Hematopoietic multipotent progenitor cell treated with erythropoietin and hydrocortisone succinate and interleukin-3 and kit ligand, for 15 days (in vitro differentiated cells): Measurements from ENCODE around the gene TMOD4.

Experiments
- DNase-seq: peaks from one replicate; pipeline ENCODE4 v3.0.0-alpha.2; 2015; ENCODE audit warnings: low spot score

Gene TMOD4

DNA sequence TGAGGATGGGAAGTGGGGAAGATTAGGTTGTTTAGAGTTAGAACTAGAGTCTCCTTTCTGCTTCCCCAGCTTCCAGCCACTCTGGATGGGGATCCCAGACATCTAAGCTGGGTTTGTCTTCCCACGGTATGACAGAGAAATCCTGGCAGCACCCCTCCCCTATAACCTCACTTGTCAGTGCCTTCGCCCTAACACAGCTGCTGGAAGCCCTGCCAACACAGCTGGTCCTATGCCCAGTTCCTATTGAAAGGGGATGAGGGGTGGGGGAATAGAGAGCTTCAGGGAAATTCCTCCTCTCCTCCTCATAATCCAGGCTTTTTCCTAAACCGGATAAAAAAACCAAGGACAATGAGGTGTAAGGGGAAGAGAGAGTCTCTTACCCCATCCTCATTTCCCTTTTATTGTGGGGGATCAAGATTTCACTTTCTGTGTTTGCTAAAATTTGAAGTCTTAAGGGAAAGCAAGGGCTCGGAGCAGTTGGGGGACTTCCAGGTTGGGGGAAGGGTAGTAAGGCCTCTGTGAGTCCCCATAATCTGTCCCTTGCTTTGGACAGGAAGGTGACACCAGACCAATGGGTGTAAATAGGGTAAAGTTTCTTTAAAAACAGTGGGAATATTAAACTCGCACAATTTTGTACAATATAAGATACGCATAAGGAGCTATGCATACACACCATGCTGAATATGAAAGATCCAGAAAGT, 590 bp downstream of the TMOD4 start:
- no peak for DNase-seq

DNA sequence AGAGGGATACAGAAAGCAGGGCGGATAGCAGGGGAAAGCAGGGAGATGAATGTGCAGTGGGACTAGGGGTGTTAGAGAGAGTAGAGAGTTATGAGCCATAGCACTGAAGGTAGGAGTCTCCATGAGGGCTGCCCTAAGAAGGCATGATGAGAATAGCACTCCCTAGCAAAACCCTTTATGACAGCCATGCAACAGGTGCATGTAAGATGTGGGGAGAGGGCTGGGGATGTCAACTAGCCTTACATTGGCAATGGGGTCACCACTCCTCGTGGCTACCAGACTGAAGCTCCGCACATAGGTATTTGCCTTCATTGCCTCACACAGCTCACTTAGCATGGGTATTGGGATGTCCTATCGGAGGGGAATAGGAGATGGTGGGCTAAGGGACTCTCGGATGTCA, 4.6 kb downstream of the TMOD4 start:
- no peak for DNase-seq

DNA sequence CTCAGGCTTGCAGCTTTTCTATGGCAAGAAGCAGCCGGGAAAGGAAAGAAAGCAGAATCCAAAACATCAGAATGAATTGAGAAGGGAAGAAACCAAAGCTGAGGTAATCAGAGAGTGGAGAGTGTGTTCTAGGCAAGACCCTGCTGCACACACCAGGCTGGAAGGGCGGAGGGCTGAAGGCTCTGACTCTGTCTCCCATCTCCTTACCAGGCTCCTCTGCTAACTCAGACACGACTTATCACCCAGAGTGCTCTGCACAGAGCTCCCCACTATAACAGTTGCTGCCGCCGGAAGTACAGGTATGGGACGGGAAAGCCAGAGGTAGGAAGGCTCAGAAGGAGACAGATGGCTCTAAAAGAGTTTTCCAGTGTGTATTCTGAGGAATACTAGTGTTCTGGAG, 8.7 kb downstream of the TMOD4 start:
- DNase-seq, result no peak

DNA sequence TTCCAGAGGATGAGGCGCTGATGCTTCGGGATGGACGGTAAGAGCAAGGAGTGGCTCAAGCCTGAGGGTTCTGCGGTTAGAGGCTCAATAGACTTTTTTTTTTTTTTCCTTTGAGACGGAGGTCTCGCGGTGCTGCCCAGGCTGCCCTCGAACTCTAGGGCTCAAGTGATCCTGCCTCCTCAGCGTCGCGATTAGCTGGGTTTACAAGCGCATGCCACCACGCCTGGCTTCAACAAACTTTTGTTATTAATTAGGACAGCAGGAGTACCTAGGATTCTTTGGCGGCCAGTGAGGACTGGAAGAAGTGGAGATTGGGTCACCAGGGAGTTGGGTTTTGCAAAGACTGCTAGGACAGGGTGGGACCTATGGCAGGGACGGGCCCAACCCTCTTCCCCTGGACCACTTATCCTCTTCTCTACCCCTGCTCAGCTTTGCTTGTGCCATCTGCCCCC, 9.2 kb downstream of the TMOD4 start:
- no peak for DNase-seq

DNA sequence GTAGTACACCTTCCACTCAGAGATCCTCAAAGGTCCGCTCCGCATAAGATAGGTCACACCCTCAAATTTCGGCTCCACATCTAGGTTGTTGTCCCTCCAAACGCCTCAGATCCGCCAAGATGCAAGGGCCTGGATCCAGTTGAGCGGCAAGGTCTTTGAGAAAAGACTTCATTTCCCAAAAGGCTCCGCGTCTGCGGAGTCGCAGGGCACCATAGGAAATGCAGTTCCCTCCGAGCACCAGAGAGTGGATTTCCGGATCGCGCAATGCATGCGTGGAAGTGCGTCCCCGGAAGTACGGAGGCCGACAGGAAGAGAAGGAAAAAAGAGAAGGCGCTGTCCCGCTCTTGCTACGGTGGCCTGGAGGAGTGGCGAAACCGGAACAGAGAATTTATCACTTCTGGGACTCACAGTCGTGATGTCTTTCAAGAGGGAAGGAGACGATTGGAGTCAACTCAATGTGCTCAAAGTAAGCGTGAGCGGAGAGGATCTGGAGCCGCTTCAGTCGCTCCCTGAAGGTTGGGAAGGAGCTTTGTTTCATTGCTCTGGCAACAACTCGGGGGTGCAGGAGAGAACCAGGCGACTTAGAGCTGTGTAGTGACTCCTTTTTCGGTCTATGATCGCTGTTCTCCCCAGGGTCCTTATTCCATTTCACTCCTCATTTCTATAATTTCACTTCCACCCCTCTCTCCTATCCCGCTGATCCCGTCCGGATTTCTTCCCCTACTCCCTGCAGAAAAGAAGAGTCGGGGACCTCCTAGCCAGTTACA, 9.9 kb downstream of the TMOD4 start, which contains the start of the genes LYSMD1 and SCNM1:
LYSMD1 (minus strand) TSS at position 165 of the 767 bp plus-strand sequence. CDS start 644 bp downstream, outside the sequence.
SCNM1 (plus strand) TSS at position 407 of the 767 bp plus-strand sequence; CDS start at position 416, 9 bp downstream.
- peak; percentile 98 for DNase-seq

DNA sequence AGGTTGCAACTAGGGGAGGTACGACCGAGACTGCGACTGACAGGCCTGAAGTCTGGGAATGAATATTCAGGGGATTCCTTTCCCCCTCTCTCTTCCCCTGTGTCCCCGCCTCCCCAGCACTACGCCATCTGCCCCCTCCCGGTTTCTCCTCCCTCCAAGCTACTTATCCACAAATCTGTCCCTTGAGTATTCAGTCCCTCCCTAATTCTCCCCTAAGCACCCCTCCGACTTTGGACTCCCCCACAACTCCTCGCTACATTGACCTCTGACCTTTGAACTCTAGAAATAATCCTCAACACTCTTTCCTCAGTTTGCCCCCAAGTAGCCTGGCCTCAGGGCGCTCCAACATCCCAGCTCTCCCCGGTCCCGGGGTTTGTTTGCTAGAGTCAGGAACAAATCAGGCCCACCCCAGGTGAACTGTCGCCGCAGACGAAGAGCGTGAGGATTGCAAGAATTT, 10.5 kb downstream of the TMOD4 start:
- DNase-seq, result no peak

DNA sequence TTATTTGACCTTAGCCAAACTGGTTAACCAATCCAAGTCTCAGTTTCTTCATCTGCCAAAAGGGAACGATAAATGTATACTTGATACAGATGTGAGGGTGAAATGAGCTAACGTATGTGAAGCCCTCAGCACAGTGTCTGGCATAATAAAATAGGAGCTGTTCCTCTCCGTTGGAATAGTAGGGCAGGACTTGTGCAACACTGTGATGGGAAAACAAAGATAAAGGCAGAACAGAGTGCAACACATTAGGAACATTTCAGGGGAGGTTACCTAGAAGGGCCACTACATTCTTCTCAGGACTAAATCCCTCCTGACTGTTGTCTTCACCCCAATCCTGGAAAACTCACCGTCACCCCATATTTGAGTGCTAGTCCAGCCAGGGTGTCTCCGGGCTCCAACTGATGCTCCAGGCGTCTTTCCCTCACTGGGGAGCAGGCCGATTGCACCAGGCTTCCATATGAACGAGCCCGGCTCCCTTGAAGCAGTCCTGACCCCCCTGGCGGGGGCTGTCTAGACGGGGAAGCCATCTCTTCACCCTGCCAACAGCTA, 11.0 kb downstream of the TMOD4 start:
- no peak for DNase-seq

DNA sequence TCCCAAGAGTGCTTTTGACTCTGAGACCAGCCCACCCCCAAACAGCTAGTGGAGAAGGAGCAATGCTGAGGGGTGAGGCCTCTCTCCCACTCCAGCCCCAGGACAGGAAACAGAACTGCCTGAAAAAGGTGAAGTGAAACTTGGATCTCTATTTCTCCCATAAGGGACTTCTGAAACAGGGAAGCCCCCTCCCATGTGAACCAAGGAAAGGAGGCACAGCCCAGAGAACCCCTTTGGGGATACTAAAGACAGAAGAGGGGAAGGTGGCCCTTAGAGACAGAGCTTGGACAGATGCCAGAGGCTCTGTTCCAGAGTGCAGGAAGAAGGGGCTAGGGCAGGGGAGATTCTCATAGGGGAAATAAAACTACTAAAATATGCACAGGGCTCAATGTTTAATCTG, 16.4 kb downstream of the TMOD4 start:
- no peak for DNase-seq

DNA sequence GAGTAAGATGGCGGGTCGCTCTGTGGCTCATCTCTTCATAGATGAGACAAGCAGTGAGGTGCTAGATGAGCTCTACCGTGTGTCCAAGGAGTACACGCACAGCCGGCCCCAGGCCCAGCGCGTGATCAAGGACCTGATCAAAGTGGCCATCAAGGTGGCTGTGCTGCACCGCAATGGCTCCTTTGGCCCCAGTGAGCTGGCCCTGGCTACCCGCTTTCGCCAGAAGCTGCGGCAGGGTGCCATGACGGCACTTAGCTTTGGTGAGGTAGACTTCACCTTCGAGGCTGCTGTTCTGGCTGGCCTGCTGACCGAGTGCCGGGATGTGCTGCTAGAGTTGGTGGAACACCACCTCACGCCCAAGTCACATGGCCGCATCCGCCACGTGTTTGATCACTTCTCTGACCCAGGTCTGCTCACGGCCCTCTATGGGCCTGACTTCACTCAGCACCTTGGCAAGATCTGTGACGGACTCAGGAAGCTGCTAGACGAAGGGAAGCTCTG, 17.0 kb downstream of the TMOD4 start:
- no peak for DNase-seq

DNA sequence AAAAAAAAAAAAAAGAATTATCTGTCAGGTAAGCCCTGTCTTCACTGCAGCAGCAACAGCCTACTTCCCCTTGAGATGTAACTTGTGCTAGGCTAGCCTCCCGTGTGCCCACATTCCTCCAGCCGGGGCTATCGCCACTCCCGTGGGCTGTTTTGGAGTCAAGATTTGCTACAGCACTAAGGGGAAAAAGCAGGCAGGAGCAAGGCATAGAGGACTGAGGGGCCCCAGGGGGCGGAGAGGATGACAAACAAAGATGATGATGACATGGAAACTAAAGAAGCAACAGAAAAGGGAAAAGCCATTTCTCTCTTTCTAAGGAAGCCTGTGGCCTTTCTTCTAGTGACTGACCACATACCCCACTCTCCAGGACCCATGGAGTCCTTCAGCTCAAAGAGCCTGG, 17.5 kb downstream of the TMOD4 start:
- no peak for DNase-seq

DNA sequence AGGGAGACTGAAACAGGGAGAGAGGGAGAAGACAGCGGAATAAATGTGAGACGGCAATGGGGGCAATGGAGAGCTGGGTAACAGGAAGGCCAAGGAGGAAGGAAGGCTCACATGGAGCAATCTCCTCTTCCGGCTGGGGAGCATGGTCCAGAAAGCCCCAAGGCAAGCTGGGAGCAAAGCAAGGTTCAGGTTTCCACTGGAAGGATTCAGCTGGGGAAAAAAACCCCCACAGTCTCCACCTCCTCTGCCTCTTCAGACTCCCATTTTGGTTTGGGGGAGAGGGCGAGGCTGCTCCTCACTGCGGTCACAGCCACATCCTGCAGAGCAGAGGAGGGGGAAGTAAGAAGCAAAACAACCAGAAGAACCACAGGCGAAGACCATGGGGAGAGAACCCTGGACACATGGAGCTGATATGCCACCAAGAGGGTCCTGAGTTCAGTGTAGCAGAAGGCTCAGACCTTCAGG, 18.7 kb downstream of the TMOD4 start:
- no peak for DNase-seq

DNA sequence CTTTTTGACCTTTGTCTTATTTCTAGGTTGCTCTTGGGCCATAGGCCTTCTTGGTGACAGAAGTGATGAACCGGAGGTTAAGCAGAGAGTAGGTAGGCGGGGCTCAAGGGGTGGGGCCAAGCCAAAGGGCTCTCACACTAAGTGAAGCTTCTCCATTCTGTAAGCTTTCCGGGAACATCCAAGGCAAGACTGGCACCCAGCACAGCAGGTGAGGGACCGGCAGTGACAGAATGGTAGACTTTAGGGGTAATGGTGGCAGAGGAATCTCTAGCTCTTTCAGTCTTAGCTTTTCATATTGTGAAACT, 19.3 kb downstream of the TMOD4 start, which contains the start of gene TNFAIP8L2:
TNFAIP8L2 (plus strand) TSS at position 135 of the 305 bp plus-strand sequence. CDS start 2,049 bp downstream, outside the sequence.
- peak; percentile 62 for DNase-seq

DNA sequence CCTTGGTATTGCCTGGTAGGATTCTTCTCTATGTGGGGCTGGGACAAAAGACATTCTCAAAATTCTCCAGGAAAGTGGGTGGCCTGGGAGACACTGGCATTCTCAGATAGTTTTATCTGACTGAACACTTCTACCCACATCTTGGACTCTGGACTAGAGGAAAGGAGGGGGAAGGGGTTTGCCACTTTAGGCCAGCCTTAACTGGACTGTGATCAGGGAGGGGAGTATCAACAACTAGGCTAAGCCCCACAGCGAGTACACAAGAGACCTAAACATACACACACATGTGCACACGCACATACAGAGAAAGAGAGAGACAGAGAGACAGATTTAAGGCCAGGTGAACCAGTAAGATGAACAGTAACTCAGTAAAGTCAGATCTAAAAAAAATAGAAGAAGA, 28.1 kb downstream of the TMOD4 start:
- no peak for DNase-seq

DNA sequence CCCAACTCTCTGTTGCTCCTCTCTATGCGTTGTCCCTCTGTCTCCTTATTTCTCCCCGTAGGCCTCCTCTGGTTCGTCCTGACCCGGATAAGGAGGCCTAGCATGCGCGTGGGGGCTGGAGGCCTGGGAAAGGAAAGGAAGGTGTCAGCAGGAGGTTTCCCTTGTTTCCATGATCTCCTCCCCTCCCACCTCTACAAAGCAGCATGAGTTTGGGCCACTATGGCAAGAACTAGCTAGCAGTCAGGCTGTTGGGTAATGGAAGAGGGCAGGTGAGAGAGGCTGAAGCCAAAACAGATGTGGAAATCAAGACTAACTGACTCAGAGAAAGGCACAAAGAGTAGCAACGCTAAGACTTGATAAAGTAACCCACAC, 28.7 kb downstream of the TMOD4 start:
- no peak for DNase-seq

DNA sequence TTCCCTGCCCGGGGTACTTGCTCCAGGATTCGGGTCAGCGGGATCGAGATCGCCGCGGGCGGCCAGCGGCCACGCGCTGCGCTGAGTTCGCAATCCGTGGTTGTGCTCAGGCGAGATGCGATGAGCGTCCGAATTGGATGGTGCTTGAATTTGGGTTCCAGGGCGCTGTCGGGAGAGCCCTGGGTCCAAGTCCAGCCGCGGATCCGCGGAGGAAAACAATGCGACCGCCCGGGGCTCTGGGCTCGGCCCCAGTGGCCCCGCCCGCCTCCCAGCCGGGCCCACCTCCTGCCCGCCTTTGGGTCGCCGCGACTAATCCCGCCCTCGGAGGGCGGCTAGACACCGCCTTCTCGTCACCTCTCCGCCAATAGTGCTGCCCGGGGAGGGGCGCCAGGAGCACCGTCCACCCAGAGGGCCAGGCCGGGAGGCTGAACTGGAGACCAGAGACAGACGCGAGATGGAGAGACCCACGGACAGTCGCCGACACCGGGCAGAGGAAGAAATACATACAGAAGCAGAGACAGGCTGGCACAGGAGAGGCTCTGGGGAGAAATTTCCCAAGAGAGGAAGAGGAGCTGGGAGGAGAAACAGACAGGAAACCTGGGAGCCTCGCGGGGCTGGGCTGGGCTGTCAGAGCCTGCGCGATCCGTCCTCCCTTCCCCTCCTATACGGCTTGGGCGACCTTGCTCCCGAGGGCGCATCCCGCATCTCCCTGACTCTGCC, 29.2 kb downstream of the TMOD4 start, which contains the start of gene SEMA6C:
SEMA6C (minus strand) TSS at position 220 of the 720 bp plus-strand sequence. CDS start 4,010 bp downstream, outside the sequence.
- peak; percentile 87 for DNase-seq

DNA sequence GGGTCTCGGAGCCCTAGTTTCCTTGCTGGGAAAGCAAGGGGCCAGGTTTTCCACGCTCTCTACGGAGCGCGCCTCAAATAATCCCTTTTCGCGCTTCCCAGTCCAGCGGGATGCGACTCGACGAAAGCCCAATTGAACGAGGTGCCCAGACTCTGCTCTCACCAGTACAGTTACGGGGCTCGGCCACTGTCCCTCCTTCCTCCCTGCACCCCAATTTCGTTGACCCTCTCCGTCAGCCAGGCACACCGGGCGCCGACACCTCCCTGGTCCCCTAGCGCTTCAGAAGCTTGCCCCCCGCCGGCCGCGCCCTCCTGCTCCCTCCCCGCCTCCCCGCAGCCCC, 29.7 kb downstream of the TMOD4 start:
- no peak for DNase-seq

DNA sequence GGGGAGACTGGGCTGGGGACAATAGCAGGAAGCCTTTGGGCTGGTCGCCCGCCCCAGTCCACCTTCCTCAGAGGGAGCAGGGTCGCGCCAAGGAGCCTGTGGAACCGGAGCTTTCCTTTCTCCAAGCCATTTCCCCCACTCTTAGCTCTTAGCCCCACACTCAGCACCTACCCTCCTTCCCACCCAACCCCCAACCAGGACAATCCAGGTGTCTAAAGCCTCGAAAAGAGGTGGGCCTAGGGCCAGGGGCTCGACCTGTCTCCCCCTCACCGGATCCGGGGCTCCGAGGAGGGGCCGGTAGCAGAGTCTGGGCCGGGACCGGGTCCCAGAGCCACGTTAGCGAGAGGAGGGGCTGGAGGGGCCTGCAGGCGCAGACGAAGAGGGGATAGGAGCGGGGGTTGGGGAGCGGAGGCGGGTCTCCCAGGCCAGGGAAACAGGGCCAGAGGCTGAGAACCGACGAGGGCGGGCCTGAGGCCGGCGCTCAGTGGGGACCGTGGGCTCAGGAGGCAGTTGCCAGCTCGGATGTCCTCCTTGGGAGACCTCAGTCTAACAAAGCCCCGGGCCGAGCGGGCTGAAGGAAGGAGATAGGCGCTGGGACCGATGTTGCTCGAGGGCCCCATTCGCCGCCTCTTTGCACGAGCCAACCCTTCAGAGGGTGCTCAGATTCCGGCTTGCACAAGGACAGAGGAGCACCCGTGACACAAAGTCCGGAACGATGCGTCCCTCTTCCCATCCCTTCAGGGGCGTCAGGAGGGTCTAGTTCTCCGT, 30.3 kb downstream of the TMOD4 start:
- no peak for DNase-seq

DNA sequence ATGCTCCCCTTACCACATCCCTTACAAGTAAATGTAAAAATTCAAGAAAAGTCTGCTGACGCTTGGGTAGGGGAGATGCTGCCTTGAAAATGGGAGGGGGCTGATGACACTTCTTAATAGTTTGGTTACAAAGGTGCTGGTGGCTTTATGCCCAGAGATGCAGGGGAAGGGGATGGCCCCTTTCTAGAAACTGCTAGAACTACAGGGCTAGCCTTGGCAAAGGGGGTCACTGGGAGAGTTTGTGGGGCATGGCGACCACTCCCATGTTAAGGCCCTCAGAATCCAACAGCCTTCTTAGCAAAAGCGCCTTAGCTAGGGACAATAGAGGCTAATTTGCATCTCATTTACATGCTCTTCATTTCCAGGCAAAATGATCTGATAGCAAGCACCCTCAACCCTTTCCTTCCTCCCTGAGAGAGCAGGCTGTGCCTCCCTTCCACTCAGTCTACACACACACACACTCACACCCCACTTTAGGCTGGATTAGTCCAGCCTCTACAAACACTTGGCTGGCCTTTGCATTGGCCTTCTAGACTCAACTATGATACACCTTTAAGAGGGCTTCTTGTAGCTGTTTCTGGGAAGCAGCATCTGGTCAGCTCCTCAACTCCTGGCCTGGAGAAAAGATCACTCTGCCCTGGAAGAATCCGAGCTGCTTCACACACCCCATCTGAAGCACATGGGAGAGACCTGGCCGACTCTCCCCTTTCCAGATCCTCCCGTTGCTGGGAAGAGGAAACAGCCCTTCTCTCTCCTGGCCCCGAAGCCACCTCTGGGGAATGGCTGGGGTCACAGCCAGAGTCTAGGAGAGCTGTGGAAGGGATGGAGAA, 31.1 kb downstream of the TMOD4 start:
- no peak for DNase-seq

DNA sequence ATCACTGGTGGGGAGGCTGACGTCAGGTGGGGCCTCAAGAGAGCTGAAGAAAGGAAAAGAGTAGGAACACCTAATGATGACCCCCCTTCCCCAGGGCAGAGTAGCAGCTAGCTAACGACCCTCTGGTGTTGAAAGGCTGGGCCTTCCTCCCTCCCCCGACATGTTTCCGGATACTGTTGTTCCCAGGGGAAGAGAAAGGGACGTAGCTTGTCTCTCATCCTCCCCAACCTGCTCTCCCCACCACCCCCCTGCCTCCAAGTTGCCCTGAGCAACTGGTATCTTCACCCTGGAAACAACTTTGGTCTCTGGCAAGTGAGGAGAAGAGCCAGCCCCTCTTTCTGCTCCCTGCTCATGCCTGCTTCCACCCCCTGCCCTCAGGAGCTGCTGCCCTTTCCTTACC, 31.8 kb downstream of the TMOD4 start:
- DNase-seq, result no peak

DNA sequence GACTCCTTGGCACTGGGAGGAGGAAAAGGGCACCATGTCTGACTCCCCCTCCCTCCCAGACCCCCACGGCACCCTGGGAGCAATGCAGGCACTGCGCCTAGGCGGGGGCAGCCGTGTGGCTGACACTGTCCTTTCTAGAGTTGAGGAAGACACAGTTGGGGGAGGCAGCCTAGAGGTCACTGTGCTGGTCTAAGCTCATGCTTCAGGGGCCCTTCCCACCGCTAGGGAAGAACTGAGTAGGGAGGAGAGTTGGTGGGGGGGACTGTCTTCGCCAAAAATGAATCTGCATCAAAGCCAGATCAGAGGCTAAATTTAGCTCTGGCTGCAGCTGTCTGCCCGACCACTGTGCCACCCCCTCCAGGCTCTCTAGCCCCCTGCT, 32.7 kb downstream of the TMOD4 start:
- no peak for DNase-seq
